ENCODE results near the gene PIK3R2. TPM values are rescaled to one million over a fixed set of nuclear protein-coding genes. Genes with fewer than 3 reads are reported as not detected.

PIK3R2 gene
- total and polyA plus RNA-seq, 2 of the 8 experiments (the other 6 are each of a cell fraction or from before 2014, with no cell fraction given): 21.7 to 57.1 TPM

- no peak for TF ChIP-seq CHD1 (IDR thresholded peaks at IDR 0.05; ENCODE audit: low read depth, low read length)
- TF ChIP-seq SUZ12 (IDR thresholded peaks at IDR 0.05; ENCODE audit: low read length): no peak
- TF ChIP-seq CREB1 (IDR thresholded peaks at IDR 0.05): no peak
- no peak for TF ChIP-seq CBX8 (IDR thresholded peaks at IDR 0.05; ENCODE audit: borderline replicate concordance, low read depth, low read length)
- TF ChIP-seq NANOG (IDR thresholded peaks at IDR 0.05; ENCODE audit: insufficient read depth, low read depth, low read length, poor library complexity, severe bottlenecking): no peak
- no peak for TF ChIP-seq POU5F1 (IDR thresholded peaks at IDR 0.05; ENCODE audit: low read depth, low read length)
- TF ChIP-seq ASH2L (IDR thresholded peaks at IDR 0.05; ENCODE audit: low read length): peak; percentile 59
- TF ChIP-seq KDM4A (IDR thresholded peaks at IDR 0.05; ENCODE audit: low read depth, low read length, severe bottlenecking): peak; percentile 29
- TF ChIP-seq BCL11A (IDR thresholded peaks at IDR 0.05; ENCODE audit: low read depth in 2 of 2, low read length in 2 of 2): no peak
- no peak for TF ChIP-seq TEAD4 (IDR thresholded peaks at IDR 0.05; ENCODE audit: low read depth, low read length)
- peak; percentile 14; the same call in 1 of the 2 replicates for TF ChIP-seq TBP (IDR thresholded peaks at IDR 0.05; ENCODE audit: low read depth, low read length)
- TF ChIP-seq KDM1A (IDR thresholded peaks at IDR 0.05; ENCODE audit: borderline replicate concordance, low read length): 0 out of 2 replicates have a peak, but pooled peaks have one; percentile 45
Observed at GRCh38 chr19:18204394-18205199, 51.6 kb downstream of the PIK3R2 start (continued).
